Activated T-cell treated with anti-CD3 and anti-CD28 coated beads, Interleukin-2, amount 50 U/mL, for 24 hours (primary cell): ENCODE data around the gene KLK6.
A peak's percentile ranks its signal among the peaks of the same experiment; 100 is the strongest.

Experiments used
- DNase-seq: peaks from one replicate; pipeline ENCODE4 v3.0.0-alpha.2; 2020
- H3K27ac Mint-ChIP-seq: 2 replicates; pipeline ENCODE4 v1.8.0; 2020; ENCODE audit warnings: mild to moderate bottlenecking, mixed read lengths
- H3K27me3 Mint-ChIP-seq: 2 replicates; pipeline ENCODE4 v1.8.0; 2020; ENCODE audit warnings: mixed read lengths
- H3K36me3 Mint-ChIP-seq: 2 replicates; pipeline ENCODE4 v1.8.0; 2020; ENCODE audit warnings: low read depth, mixed read lengths
- H3K4me1 Mint-ChIP-seq: 2 replicates; pipeline ENCODE4 v1.8.0; 2020; ENCODE audit warnings: low read depth, mixed read lengths
- H3K4me3 Mint-ChIP-seq: 2 replicates; pipeline ENCODE4 v1.8.0; 2020; ENCODE audit warnings: mild to moderate bottlenecking, moderate library complexity, mixed read lengths
- H3K9me3 Mint-ChIP-seq: 2 replicates; pipeline ENCODE4 v1.8.0; 2020; ENCODE audit warnings: mixed read lengths

The KLK6 gene

GRCh38 chr19:50947123-50947522, 22.3 kb downstream of the KLK6 start:
- Mint-ChIP-seq H3K4me3 (no peak overlapping the region), H3K4me1 (no peaks in the 10 kb centered on the region), H3K27me3 (peaks cover 39% of the 10 kb centered on the region), H3K9me3 (no peaks in the 10 kb centered on the region), H3K36me3 (no peaks in the 10 kb centered on the region), H3K27ac (no peak overlapping the region)
- DNase-seq, result no peak

GRCh38 chr19:50944795-50945194, 24.6 kb downstream of the KLK6 start:
- Mint-ChIP-seq H3K27ac (no peak overlapping the region), H3K27me3 (peaks cover 28% of the 10 kb centered on the region), H3K4me1 (no peaks in the 10 kb centered on the region), H3K36me3 (no peaks in the 10 kb centered on the region), H3K4me3 (no peak overlapping the region), H3K9me3 (no peaks in the 10 kb centered on the region)
- no peak for DNase-seq

DNA sequence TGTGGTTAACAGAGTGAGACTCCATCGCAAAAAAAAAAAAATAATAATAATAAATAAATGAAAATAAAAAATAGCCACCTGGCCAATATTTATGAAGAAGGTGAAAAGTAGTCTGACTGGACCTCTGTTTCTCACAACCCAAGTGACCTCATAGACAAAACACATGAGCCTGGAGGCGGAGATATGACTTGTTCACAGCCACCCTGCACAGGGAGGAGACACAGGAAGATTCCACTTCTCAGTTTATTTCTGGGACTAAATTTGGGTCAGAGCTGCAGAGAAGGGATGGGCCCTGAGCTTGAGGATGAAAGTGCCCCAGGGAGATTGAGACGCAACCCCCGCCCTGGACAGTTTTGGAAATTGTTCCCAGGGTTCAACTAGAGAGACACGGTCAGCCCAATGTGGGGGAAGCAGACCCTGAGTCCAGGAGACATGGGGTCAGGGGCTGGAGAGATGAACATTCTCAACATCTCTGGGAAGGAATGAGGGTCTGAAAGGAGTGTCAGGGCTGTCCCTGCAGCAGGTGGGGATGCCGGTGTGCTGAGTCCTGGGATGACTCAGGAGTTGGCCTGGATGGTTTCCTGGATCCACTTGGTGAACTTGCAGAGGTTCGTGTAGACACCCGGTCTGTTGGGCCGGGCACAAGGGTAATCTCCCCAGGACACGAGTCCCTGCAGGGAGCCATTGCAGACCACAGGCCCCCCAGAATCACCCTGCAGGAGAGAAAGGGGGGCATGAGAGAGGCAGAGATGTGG, 26.1 kb downstream of the KLK6 start:
- Mint-ChIP-seq H3K4me1 (no peaks in the 10 kb centered on the region), H3K27me3 (peaks cover 30% of the 10 kb centered on the region), H3K36me3 (no peaks in the 10 kb centered on the region), H3K4me3 (no peak overlapping the region), H3K9me3 (peaks cover 5% of the 10 kb centered on the region), H3K27ac (no peak overlapping the region)
- no peak for DNase-seq

- H3K9me3 Mint-ChIP-seq, result peaks cover 5% of the 10 kb centered on the region
- peaks cover 46% of the 10 kb centered on the region for H3K27me3 Mint-ChIP-seq
- no peak overlapping the region for H3K27ac Mint-ChIP-seq
- H3K4me1 Mint-ChIP-seq, result no peaks in the 10 kb centered on the region
- no peaks in the 10 kb centered on the region for H3K36me3 Mint-ChIP-seq
- no peak for DNase-seq
- no peak overlapping the region for H3K4me3 Mint-ChIP-seq
Measured at GRCh38 chr19:50939596-50939995, 29.8 kb downstream of the KLK6 start.

- DNase-seq, result no peak
- no peaks in the 10 kb centered on the region for H3K36me3 Mint-ChIP-seq
- H3K9me3 Mint-ChIP-seq, result no peaks in the 10 kb centered on the region
- H3K4me1 Mint-ChIP-seq, result no peaks in the 10 kb centered on the region
- H3K27me3 Mint-ChIP-seq, result peaks cover 58% of the 10 kb centered on the region
- H3K4me3 Mint-ChIP-seq, result no peak overlapping the region
- no peak overlapping the region for H3K27ac Mint-ChIP-seq
Measured at GRCh38 chr19:50933640-50934039, 35.8 kb downstream of the KLK6 start.

GRCh38 chr19:50932690-50933083, 36.7 kb downstream of the KLK6 start:
- Mint-ChIP-seq H3K27me3 (peaks cover 66% of the 10 kb centered on the region), H3K9me3 (no peaks in the 10 kb centered on the region), H3K4me3 (no peak overlapping the region), H3K27ac (no peak overlapping the region), H3K4me1 (no peaks in the 10 kb centered on the region), H3K36me3 (no peaks in the 10 kb centered on the region)
- no peak for DNase-seq

- no peaks in the 10 kb centered on the region for H3K9me3 Mint-ChIP-seq
- H3K4me3 Mint-ChIP-seq, result no peak overlapping the region
- H3K27me3 Mint-ChIP-seq, result peaks cover 66% of the 10 kb centered on the region
- no peak for DNase-seq
- H3K36me3 Mint-ChIP-seq, result no peaks in the 10 kb centered on the region
- no peaks in the 10 kb centered on the region for H3K4me1 Mint-ChIP-seq
- no peak overlapping the region for H3K27ac Mint-ChIP-seq
Measured at GRCh38 chr19:50932018-50932689, 37.2 kb downstream of the KLK6 start.

DNA sequence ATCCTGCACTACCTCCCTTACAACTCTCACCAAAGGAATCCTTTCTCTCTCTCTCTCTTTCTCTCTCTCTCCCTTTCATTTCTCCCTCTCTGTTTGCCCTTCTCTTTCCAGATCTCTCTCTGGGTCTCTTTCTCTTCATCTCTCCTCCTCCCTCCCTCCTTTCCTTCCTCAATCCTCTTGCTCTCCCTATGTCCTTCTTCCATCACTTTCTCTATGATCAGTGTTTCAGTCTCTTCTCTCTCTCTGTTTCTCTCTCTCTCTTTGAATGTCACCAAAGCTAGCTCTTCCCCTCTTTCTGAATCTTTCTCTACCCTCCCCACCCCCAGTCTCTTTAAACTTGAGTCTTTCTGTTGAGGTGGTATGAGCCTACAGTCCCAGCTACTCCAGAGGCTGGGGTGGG, 38.4 kb downstream of the KLK6 start:
- H3K27me3 Mint-ChIP-seq, result peaks cover 61% of the 10 kb centered on the region
- no peaks in the 10 kb centered on the region for H3K9me3 Mint-ChIP-seq
- no peak overlapping the region for H3K27ac Mint-ChIP-seq
- H3K4me3 Mint-ChIP-seq, result no peak overlapping the region
- no peaks in the 10 kb centered on the region for H3K36me3 Mint-ChIP-seq
- DNase-seq, result no peak
- no peaks in the 10 kb centered on the region for H3K4me1 Mint-ChIP-seq

- Mint-ChIP-seq H3K27ac (no peak overlapping the region), H3K4me3 (no peak overlapping the region), H3K27me3 (peaks cover 63% of the 10 kb centered on the region), H3K4me1 (no peaks in the 10 kb centered on the region), H3K9me3 (no peaks in the 10 kb centered on the region), H3K36me3 (no peaks in the 10 kb centered on the region)
- DNase-seq, result no peak
Measured at GRCh38 chr19:50928831-50929230, 40.6 kb downstream of the KLK6 start.

DNA sequence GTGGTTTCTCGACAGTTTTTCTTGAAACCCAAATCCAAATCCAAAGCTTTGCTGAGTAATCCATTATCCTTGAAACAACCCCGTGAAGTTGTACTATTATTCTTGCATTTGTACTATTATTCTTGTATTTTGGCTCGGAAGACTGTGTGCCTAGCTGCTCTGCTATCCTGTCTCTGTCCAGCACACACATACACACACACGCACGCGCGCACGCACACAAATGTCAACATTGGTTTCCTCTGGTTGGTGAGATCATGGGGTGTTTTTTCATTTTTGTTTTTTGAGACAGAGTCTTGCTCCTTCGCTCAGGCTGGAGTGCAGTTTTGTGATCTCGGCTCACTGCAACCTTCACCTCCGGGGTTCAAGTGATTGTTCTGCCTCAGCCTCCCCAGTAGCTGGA, 43.2 kb downstream of the KLK6 start:
- Mint-ChIP-seq H3K36me3 (no peaks in the 10 kb centered on the region), H3K4me1 (peaks cover 8% of the 10 kb centered on the region), H3K27ac (no peak overlapping the region), H3K4me3 (no peak overlapping the region), H3K9me3 (no peaks in the 10 kb centered on the region), H3K27me3 (peaks cover 62% of the 10 kb centered on the region)
- DNase-seq, result no peak

DNA sequence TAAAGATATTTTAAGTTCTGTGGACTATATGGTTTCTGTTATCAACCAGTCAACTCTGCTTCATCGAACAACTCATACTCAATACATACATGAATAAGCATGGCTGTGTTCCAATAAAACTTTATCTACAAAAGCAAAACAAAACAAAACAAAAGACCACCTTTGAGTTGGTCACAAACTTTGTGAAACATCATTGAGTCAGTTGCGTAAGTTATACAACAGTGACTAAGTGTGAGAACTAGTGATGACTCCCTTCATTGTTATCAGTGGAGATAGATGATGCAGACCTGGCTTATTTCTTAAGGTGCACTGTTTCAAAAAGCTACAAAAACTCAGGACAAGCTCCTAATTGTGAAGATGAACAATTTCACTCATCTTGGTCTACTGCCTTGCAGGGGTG, 43.7 kb downstream of the KLK6 start:
- H3K27ac Mint-ChIP-seq, result no peak overlapping the region
- H3K27me3 Mint-ChIP-seq, result peaks cover 60% of the 10 kb centered on the region
- no peak for DNase-seq
- no peak overlapping the region for H3K4me3 Mint-ChIP-seq
- H3K36me3 Mint-ChIP-seq, result no peaks in the 10 kb centered on the region
- no peaks in the 10 kb centered on the region for H3K9me3 Mint-ChIP-seq
- H3K4me1 Mint-ChIP-seq, result peaks cover 8% of the 10 kb centered on the region

DNA sequence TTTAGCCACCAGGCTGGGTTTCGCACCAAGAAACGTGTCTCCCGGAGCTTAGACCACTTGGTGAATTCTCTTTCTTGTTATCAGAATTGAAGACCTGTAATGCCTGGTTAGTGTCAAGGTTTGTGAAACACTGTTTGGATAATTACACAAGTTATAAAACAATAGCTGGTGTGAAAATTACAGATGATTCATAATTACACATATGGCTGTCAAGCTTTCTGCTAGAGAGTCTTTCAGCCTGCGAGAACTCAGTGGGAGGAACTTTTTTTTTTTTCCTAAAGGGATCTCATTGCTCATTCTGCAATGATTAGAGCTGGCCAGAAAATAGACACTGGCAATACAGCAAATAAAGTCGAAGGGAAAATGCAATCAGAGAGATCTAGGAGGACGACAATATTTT, 44.8 kb downstream of the KLK6 start:
- H3K27me3 Mint-ChIP-seq, result peaks cover 63% of the 10 kb centered on the region

GRCh38 chr19:50922317-50922853, 47.0 kb downstream of the KLK6 start:
- Mint-ChIP-seq H3K27me3 (peaks cover 59% of the 10 kb centered on the region), H3K27ac (no peak overlapping the region), H3K9me3 (no peaks in the 10 kb centered on the region), H3K36me3 (no peaks in the 10 kb centered on the region), H3K4me1 (peaks cover 8% of the 10 kb centered on the region), H3K4me3 (no peak overlapping the region)
- peak; percentile 80 for DNase-seq

More for the DNA sequence above, 44.8 kb downstream of the KLK6 start:
- no peak overlapping the region for H3K4me3 Mint-ChIP-seq
- no peaks in the 10 kb centered on the region for H3K36me3 Mint-ChIP-seq
- H3K9me3 Mint-ChIP-seq, result no peaks in the 10 kb centered on the region
- DNase-seq, result no peak
- no peak overlapping the region for H3K27ac Mint-ChIP-seq
- H3K4me1 Mint-ChIP-seq, result peaks cover 8% of the 10 kb centered on the region

DNA sequence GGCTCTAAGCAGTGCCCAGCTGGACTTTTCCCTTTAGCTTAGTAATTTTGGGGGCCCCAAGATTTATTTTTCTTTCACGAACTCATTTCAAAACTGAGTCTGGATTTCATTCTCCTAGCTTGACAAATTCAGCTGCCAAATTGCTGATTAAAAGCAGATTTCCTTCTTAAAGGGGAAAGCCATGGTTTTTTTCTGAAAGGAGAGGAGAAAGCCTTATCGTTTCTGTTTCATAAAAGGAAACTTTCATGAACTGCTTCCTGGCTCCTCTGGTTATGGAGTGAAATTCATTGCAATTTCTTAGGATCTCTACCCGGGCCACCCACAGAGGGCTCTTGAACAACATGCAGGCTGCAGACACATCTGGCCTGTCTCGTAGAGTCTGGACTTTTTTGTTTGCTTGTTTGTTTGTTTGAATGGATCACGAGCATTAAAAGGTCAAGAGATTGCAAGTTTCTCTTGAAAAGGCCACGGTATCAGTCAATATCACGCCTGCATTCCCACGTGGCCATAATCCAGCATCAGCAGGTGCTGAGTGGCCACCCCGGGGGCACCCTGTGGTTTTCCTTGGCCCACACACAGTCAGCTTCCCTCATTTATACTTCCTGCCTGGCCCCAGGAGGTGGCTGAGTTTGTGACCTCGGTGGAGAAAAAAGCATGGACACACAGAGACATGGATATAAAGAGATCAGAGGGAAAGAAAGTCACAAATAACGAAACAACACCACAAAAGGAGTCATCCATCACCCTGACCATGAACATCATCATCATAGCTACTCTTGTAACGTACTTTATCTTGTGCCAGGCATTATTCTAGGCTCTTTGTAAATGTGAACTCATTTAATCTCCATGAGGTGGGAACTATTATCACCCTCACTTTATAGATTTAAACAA, 47.7 kb downstream of the KLK6 start:
- no peak overlapping the region for H3K4me3 Mint-ChIP-seq

More for the DNA sequence above, 47.7 kb downstream of the KLK6 start:
- Mint-ChIP-seq H3K4me1 (peaks cover 8% of the 10 kb centered on the region), H3K9me3 (no peaks in the 10 kb centered on the region), H3K36me3 (no peaks in the 10 kb centered on the region), H3K27ac (no peak overlapping the region), H3K27me3 (peaks cover 65% of the 10 kb centered on the region)
- no peak for DNase-seq
